NCI-H226 (cell line): Measurements from ENCODE around the gene NCSTN.
"Not testable (repeated sequence)": the region's sequence is repeated elsewhere in the genome, so short reads cannot be mapped to it uniquely, and the experiment has no call there.

Experiments used
- DNase-seq: peaks from one replicate; pipeline ENCODE4 v3.0.0-alpha.2; 2015

Gene NCSTN

DNA sequence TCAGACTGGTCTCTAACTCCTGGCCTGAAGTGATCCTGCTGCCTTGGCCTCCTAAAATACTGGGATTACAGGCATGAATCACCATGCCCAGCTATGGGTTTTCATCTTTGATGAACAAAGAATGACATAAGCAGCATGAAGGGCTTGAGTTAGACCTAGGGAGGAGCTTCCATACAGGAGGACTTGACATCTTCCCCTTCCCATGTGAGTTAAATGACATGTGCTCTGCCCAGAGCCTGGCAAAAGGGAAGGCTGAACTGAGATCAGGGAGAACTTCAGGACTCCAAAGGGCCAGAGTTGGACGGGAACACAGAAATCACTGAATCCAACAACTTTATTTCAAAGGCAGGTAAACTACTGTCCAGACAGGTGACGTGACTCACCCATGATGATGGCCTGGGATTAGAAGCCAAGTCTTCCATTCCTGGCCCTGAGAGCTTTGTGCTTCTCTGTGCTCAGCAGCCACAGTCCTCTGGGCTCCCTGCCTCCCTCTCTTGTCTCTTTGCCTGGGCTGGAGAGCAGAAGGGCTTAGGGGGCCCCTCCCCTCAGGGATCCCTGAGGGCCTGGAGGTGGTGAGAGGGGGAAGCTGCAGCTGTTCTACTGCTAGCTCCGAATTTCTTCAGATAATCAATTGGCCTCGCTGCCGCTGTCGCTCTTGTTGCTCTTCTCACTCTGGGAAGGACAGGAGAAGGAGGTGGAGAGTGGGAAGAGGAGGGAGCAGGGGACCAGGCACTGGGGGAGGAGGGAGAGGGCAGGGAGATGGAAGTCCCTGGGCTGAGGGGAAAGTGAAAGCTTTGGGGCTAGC is 31.3 kb downstream of the NCSTN start:
- no peak for DNase-seq

DNA sequence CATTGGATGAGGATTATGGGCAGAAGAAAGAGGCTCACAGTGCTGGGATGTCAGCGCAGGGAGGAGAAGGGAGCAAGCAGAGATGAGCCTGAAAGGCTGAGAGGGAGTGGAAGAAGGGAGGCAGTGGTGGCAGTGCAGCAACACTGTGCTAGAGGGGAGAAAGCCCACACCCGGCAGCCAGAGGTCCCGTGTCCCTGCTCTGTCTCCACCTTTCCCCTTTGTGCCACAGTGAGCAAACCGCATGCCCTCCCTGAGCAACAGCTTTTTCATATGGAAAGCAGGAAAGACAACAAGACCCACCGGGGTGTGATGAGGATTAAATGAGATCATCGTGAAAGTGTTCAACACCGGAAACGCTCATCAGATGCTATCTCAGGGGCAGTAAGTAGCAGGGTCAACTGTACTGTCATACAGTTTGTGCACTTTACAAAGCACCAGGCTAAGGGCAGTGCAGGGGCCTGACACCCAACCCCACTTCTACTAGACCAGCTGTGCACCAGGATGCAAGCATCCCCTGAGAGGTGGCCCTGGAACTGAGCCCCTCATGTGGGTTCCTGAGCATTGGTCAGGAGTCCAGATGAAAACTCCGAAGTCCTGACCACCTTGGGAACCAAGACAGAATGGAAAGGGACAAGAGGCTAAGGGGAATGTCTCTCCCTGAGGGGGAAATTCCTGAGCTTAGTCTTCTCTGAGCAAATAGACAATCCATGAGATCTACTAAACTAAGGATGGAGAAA is 32.8 kb downstream of the NCSTN start:
- DNase-seq: no peak

DNA sequence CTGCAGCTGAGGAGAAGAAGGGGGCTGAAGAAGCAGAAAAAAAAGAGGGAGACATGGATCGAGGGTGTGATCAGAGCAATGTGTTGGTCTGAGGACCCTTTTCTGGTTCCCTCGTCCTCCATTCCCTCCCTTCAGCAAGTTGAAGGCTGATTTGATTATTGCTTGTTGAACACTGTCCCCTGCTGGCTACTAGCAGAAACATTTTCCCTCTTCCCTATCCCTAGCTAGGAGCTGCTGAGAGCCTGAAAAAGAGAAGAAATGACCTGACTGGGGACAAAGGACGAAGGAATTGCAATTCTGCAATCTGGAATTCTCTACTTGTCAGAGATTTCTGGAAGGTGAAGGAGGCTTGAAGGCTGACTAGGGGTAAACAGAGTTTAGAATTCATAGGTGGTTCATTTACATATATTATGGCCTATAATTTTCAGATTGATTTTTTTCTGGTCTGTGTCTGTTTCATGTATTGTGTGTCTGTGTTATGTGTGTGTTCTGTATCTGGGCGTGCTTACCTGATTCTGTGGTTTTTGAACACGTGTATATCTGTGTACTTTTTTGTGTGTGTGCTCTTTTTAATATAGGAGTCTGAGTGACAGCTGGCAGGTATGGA is 33.4 kb downstream of the NCSTN start:
- no peak for DNase-seq

DNA sequence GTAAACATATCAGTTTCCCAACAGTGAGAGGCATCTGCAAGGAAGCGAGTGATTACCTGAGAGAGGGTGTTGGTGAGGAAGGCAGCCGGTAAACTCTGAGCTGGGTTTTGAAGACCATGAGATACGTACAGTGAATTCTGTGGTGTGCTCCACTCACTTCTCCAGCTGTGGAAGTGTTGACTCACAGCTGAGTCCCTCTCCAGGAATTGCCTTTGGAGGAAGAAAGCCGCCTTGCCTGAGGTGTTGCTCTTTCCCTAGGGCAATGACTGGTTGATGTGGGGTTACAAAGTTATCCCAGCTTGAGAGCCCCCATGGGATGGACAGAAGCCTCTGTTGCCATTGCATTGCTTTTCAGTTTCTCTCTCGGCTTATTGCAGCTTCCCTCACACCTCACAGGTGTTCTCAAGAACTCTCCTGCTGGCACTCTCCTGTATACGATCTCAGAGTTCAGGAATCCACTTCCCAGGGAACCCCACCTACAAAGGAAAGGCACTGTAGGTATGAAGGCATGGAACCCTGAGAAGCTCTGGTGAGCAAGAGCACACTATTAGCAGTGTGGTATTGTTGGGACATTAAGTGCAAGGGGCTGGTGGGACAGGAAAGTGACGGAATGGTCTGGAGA is 34.5 kb downstream of the NCSTN start:
- DNase-seq: peak; percentile 34

- not testable (repeated sequence) for DNase-seq
Measured at GRCh38 chr1:160384812-160385211, 41.6 kb downstream of the NCSTN start.

- DNase-seq: not testable (repeated sequence)
Measured at GRCh38 chr1:160388406-160388805, 45.2 kb downstream of the NCSTN start.

- DNase-seq: no peak
Measured at GRCh38 chr1:160394673-160395072, 51.5 kb downstream of the NCSTN start.

- no peak for DNase-seq
Measured at GRCh38 chr1:160397651-160398050, 54.5 kb downstream of the NCSTN start.

GRCh38 chr1:160398823-160399222 is 55.6 kb downstream of the NCSTN start:
- peak; percentile 15 for DNase-seq

GRCh38 chr1:160399544-160400222 is 56.5 kb downstream of the NCSTN start:
- DNase-seq: no peak

GRCh38 chr1:160400223-160400645 is 57.1 kb downstream of the NCSTN start, which contains the start of gene VANGL2:
Gene VANGL2, plus strand, starts transcription at chr1:160400564. Its CDS starts 15,274 bp downstream, at chr1:160415838.
- peak; percentile 17 for DNase-seq

GRCh38 chr1:160400646-160401486 is 57.7 kb downstream of the NCSTN start:
- no peak for DNase-seq

GRCh38 chr1:160401487-160401805 is 58.3 kb downstream of the NCSTN start:
- no peak for DNase-seq

DNA sequence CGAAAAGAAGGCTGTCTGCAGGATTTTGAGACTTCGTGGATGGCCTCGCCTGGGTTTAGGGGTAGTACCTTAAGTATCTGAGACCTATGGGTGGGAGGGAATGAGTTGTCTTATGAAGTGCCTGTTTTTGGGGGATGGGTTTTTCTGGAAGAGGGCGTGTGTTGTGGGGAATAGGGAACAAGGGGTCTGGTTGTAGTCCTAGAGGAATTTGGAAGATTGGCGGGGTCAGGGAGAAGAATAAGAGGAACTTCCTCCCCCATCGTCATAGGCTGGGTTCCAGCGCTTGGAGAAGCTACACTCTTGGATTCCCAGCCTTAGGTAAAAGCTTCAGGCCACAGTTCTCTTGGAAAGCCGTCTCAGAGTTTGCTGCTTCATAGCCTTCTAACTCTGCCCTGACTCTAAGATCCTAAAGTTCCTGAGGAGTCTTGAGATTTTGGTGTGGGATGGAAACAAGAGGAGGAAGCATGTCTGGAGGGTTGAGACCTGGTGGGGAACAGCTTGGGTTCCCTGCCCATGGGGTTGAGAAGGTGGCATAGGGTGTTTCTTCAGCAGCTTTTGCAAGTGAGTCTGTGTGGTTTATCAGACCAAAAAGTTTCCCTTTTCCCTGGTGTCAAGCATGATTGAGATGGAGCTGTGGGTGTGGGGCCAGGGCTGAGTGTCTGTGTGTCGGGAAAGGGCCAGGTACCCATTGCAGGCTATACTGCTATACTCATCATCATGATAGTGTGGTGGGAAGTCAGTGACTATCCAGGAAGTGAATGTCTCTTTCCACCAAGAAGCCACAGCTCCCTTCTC is 59.0 kb downstream of the NCSTN start:
- no peak for DNase-seq

DNA sequence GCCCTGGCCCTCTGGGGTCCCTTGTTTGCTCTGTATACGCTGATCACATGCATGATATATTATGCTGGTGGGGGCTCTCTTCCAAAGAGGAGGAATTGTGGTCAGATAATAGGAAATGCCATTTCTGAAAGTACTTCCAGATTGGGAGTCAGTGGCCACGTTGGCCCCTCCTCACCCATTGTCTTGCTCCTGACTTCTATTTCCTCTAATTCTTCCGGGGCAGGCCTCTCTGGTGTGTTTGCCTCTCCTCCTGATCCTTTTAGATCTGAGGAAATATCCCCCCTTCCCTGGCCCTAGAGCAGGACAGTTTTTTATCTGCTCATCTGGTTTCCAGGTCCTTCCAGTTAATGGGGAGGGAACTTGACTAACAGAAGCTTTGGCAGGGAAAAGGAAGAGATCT is 60.1 kb downstream of the NCSTN start:
- no peak for DNase-seq

DNA sequence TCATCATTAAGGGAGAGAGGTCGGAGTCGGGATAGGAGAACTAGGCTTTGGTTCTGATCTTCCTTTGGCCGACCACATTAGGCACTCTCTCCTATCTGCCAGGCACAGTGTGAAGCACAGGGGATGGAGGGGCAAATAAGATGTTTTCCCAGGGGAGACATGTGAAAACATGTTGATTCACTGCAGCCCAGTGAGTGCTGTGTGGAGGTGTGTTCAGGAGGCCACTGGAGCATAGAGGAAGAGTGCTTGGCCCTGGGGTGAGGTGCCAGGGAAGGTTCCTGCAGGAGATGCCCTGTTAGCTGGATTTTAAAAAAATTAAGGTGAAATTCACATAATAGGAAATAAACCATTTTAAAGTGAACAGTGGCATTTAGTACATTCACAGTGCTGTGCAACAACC is 60.9 kb downstream of the NCSTN start:
- DNase-seq: no peak

GRCh38 chr1:160405331-160405877 is 62.2 kb downstream of the NCSTN start:
- DNase-seq: no peak

DNA sequence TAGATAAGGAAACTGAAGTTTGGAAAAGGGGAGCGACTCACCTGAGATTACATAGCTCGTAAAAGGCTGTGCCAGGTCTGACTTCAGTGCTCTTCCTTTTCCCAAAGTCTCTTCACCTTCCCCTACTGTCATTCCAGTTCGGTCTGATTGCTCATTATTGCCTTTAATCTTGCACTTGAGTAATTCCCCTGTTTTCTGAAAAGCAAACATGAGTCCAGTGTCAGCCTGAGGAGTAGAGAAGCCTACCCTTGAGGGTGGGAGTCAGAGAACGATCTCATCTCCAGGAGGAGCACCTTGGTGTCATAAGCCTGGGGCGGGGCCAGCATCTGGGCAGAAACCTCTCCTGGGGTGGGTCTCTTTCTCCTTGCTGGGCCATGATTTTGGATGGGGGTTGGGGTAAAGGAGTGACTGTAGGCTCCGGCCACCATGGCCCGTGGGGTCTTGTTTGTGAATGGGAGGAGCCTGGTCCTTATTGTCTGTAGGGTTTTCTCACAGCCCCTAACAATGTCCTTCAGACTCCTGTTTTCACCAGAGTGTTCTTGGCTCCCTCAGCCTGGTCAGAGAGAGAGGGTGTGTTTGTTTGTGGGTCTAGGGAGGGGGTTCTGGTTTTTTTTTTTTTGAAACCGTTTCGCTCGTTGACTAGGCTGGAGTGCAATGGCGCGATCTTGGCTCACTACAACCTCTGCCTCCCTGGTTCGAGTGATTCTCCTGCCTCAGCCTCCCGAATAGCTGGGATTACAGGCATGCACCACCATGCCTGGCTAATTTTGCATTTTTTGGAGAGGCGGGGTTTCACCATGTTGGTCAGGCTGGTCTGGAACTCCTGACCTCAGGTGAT is 63.2 kb downstream of the NCSTN start:
- no peak for DNase-seq
